Measurements from ENCODE around the gene ACR. TPM values are rescaled to one million over a fixed set of nuclear protein-coding genes. Genes with fewer than 3 reads are reported as not detected.
A peak's percentile ranks its signal among the peaks of the same experiment; 100 is the strongest.

ACR gene
- total and polyA plus RNA-seq, 2 of the 13 experiments (the other 11 are each of a cell fraction or from before 2014, with no cell fraction given): 0.15 TPM; not detected in 1

DNA sequence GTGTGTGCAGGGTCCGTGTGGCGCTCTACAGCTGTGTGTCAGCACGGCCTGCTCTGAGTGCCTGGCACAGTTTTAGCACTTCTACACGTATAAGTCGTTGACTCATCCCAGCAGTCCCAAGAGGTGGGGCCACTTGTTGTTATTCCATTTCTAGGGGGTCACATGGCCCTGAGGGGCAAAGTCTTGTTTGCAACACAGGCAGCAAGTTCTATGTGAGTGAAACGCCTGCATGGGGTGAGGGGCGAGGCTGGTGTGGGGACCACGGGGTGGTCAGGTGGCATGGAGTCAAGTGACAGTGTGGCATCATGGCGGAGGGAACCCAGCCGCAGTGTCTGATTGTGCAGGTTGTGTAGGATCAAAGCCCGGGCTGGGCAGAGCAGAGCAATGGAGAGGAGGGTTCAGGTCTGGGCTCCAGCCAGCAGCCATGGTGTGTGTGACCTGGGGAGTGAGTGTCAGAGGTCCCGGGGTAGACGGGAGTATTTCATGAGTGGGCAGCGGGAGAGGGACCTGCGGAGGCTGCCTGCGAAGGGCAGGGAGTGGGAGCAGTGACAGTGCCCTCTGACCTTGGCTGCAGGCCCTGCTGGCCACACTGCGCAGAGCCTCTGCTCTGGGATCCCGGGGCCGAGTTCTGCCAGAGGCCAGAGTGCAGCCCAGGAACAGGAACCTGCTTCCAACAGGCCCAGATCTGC, 37.5 kb upstream of the ACR start (continued):
- TF ChIP-seq, protein P1, sequence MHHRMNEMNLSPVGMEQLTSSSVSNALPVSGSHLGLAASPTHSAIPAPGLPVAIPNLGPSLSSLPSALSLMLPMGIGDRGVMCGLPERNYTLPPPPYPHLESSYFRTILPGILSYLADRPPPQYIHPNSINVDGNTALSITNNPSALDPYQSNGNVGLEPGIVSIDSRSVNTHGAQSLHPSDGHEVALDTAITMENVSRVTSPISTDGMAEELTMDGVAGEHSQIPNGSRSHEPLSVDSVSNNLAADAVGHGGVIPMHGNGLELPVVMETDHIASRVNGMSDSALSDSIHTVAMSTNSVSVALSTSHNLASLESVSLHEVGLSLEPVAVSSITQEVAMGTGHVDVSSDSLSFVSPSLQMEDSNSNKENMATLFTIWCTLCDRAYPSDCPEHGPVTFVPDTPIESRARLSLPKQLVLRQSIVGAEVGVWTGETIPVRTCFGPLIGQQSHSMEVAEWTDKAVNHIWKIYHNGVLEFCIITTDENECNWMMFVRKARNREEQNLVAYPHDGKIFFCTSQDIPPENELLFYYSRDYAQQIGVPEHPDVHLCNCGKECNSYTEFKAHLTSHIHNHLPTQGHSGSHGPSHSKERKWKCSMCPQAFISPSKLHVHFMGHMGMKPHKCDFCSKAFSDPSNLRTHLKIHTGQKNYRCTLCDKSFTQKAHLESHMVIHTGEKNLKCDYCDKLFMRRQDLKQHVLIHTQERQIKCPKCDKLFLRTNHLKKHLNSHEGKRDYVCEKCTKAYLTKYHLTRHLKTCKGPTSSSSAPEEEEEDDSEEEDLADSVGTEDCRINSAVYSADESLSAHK (CRISPR knock-in tag; IDR thresholded peaks at IDR 0.05; ENCODE audit: borderline replicate concordance): no peak
- TF ChIP-seq ZNF629 (CRISPR knock-in tag; conservative IDR thresholded peaks at IDR 0.05) (no peak), HDAC1 (CRISPR knock-in tag; IDR thresholded peaks at IDR 0.05) (peak; percentile 91), PAF1 (CRISPR knock-in tag; IDR thresholded peaks at IDR 0.05) (no peak), ZNF225 (CRISPR knock-in tag; IDR thresholded peaks at IDR 0.05) (no peak), ZBTB38 (CRISPR knock-in tag; IDR thresholded peaks at IDR 0.05) (no peak), ZNF691 (CRISPR knock-in tag; IDR thresholded peaks at IDR 0.05; ENCODE audit: borderline replicate concordance, low read depth) (peak; percentile 42; the same call in 1 of the 2 replicates), FOXO1 (CRISPR knock-in tag; IDR thresholded peaks at IDR 0.05) (peak; percentile 96), ZBTB7A (CRISPR knock-in tag; IDR thresholded peaks at IDR 0.05) (no peak; the same call in 1 of the 2 replicates), ZNF180 (CRISPR knock-in tag; IDR thresholded peaks at IDR 0.05; ENCODE audit: borderline replicate concordance, low read depth) (no peak), SP140L (CRISPR knock-in tag; IDR thresholded peaks at IDR 0.05; ENCODE audit: borderline replicate concordance) (no peak), ZNF354B (CRISPR knock-in tag; IDR thresholded peaks at IDR 0.05) (no peak), TRIM24 (CRISPR knock-in tag; IDR thresholded peaks at IDR 0.05) (peak; percentile 64), SP2 (CRISPR knock-in tag; IDR thresholded peaks at IDR 0.05) (no peak), GABPA (IDR thresholded peaks at IDR 0.05; ENCODE audit: low read depth, low read length) (no peak), GABPA (CRISPR knock-in tag; IDR thresholded peaks at IDR 0.05; ENCODE audit: low read depth) (0 out of 2 replicates have a peak, but pooled peaks have one; percentile 2), CEBPG (CRISPR knock-in tag; IDR thresholded peaks at IDR 0.05) (peak; percentile 89), CREM (IDR thresholded peaks at IDR 0.05) (peak; percentile 65), CREM (CRISPR knock-in tag; IDR thresholded peaks at IDR 0.05) (no peak), ZNF552 (CRISPR knock-in tag; IDR thresholded peaks at IDR 0.05; ENCODE audit: borderline replicate concordance) (peak; percentile 97), ZNF766 (CRISPR knock-in tag; IDR thresholded peaks at IDR 0.05; ENCODE audit: borderline replicate concordance) (peak; percentile 79; the same call in 1 of the 2 replicates)
- TF ChIP-seq, protein P2, sequence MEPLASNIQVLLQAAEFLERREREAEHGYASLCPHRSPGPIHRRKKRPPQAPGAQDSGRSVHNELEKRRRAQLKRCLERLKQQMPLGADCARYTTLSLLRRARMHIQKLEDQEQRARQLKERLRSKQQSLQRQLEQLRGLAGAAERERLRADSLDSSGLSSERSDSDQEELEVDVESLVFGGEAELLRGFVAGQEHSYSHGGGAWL (CRISPR knock-in tag; IDR thresholded peaks at IDR 0.05): no peak
- TF ChIP-seq, protein P3, sequence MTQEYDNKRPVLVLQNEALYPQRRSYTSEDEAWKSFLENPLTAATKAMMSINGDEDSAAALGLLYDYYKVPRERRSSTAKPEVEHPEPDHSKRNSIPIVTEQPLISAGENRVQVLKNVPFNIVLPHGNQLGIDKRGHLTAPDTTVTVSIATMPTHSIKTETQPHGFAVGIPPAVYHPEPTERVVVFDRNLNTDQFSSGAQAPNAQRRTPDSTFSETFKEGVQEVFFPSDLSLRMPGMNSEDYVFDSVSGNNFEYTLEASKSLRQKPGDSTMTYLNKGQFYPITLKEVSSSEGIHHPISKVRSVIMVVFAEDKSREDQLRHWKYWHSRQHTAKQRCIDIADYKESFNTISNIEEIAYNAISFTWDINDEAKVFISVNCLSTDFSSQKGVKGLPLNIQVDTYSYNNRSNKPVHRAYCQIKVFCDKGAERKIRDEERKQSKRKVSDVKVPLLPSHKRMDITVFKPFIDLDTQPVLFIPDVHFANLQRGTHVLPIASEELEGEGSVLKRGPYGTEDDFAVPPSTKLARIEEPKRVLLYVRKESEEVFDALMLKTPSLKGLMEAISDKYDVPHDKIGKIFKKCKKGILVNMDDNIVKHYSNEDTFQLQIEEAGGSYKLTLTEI (CRISPR knock-in tag; conservative IDR thresholded peaks at IDR 0.05): no peak

Measured in HepG2 (cell line).